ENCODE measurements around the gene GDPD3. TPM values are rescaled to one million over a fixed set of nuclear protein-coding genes. Genes with fewer than 3 reads are reported as not detected.

GDPD3 gene
- total RNA-seq, 2 donors from 2014 or later: 1.6 to 5.6 TPM

- Mint-ChIP-seq H3K9me3 (no peaks in the 10 kb centered on the region), H3K27me3 (no peaks in the 10 kb centered on the region), H3K27ac (peak overlapping the region in 1 of 2 donors; percentile 43), H3K4me1 (ENCODE audit: low read depth in 2 of 2) (peaks cover 15 to 31% of the 10 kb centered on the region in 2 donors), H3K36me3 (peaks cover 15% of the 10 kb centered on the region), H3K4me3 (no peak overlapping the region)
- DNase-seq (ENCODE audit: low spot score) (no peak), ATAC-seq (no peak)
Measured at GRCh38 chr16:30069611-30070462, 43.5 kb downstream of the GDPD3 start.

GRCh38 chr16:30068750-30069610, 44.4 kb downstream of the GDPD3 start:
- DNase-seq (ENCODE audit: low spot score) (no peak), ATAC-seq (no peak)
- Mint-ChIP-seq H3K9me3 (no peaks in the 10 kb centered on the region), H3K27ac (peak overlapping the region in 1 of 2 donors; percentile 66), H3K4me1 (ENCODE audit: low read depth in 2 of 2) (peaks cover 20 to 32% of the 10 kb centered on the region in 2 donors), H3K4me3 (no peak overlapping the region), H3K36me3 (peaks cover 15% of the 10 kb centered on the region), H3K27me3 (no peaks in the 10 kb centered on the region)

- ATAC-seq (no peak), DNase-seq (ENCODE audit: low spot score) (no peak)
- Mint-ChIP-seq H3K27me3 (no peaks in the 10 kb centered on the region), H3K4me3 (no peak overlapping the region), H3K4me1 (ENCODE audit: low read depth in 2 of 2) (peaks cover 25 to 38% of the 10 kb centered on the region in 2 donors), H3K36me3 (peaks cover 15% of the 10 kb centered on the region), H3K9me3 (no peaks in the 10 kb centered on the region), H3K27ac (peak overlapping the region in 1 of 2 donors; percentile 66)
Measured at GRCh38 chr16:30068333-30068732, 45.0 kb downstream of the GDPD3 start.

GRCh38 chr16:30067584-30067916, 45.8 kb downstream of the GDPD3 start:
- H3K27ac Mint-ChIP-seq: peak overlapping the region; percentile 98
- H3K27me3 Mint-ChIP-seq: no peaks in the 10 kb centered on the region
- peaks cover 15% of the 10 kb centered on the region for H3K36me3 Mint-ChIP-seq
- H3K4me3 Mint-ChIP-seq: peak overlapping the region; percentile 97
- ATAC-seq (no peak), DNase-seq (ENCODE audit: low spot score) (no peak)
- H3K9me3 Mint-ChIP-seq: no peaks in the 10 kb centered on the region
- peaks cover 25 to 38% of the 10 kb centered on the region in 2 donors for H3K4me1 Mint-ChIP-seq (ENCODE audit: low read depth in 2 of 2)

- ATAC-seq: no peak
- H3K4me3 Mint-ChIP-seq: peak overlapping the region; percentile 97
- peak overlapping the region; percentile 98 for H3K27ac Mint-ChIP-seq
- H3K9me3 Mint-ChIP-seq: no peaks in the 10 kb centered on the region
- no peaks in the 10 kb centered on the region for H3K27me3 Mint-ChIP-seq
- peaks cover 25 to 35% of the 10 kb centered on the region in 2 donors for H3K4me1 Mint-ChIP-seq (ENCODE audit: low read depth in 2 of 2)
- no peak for DNase-seq (ENCODE audit: low spot score)
- H3K36me3 Mint-ChIP-seq: peaks cover 12% of the 10 kb centered on the region
Measured at GRCh38 chr16:30066761-30067583, 46.4 kb downstream of the GDPD3 start.

- DNase-seq (ENCODE audit: low spot score) (peak; percentile 73), ATAC-seq (peak; percentile 1 to 19)
- H3K36me3 Mint-ChIP-seq: peaks cover 10% of the 10 kb centered on the region
- H3K4me1 Mint-ChIP-seq (ENCODE audit: low read depth in 2 of 2): peaks cover 25 to 35% of the 10 kb centered on the region in 2 donors
- H3K27me3 Mint-ChIP-seq: no peaks in the 10 kb centered on the region
- peak overlapping the region; percentile 98 for H3K27ac Mint-ChIP-seq
- H3K9me3 Mint-ChIP-seq: no peaks in the 10 kb centered on the region
- peak overlapping the region; percentile 97 for H3K4me3 Mint-ChIP-seq
Measured at GRCh38 chr16:30065943-30066760, 47.2 kb downstream of the GDPD3 start.

GRCh38 chr16:30065102-30065942, 48.0 kb downstream of the GDPD3 start, which contains the start of gene ALDOA:
ALDOA (plus strand) TSS chr16:30065760; CDS start chr16:30066898, 1,138 bp downstream.
- Mint-ChIP-seq H3K4me3 (peak within 1 kb of the TSS; percentile 97), H3K27me3 (no peaks in the 10 kb centered on the region), H3K9me3 (no peaks in the 10 kb centered on the region), H3K4me1 (ENCODE audit: low read depth in 2 of 2) (peaks cover 25 to 35% of the 10 kb centered on the region in 2 donors), H3K27ac (peak within 1 kb of the TSS; percentile 98), H3K36me3 (peaks cover 10% of the 10 kb centered on the region)
- DNase-seq (ENCODE audit: low spot score): peak; percentile 99
- ATAC-seq: peak; percentile 93 to 94

- H3K27ac Mint-ChIP-seq: peak overlapping the region; percentile 98
- peaks cover 10% of the 10 kb centered on the region for H3K36me3 Mint-ChIP-seq
- ATAC-seq: no peak
- peak overlapping the region; percentile 97 for H3K4me3 Mint-ChIP-seq
- peaks cover 25 to 31% of the 10 kb centered on the region in 2 donors for H3K4me1 Mint-ChIP-seq (ENCODE audit: low read depth in 2 of 2)
- H3K9me3 Mint-ChIP-seq: no peaks in the 10 kb centered on the region
- no peaks in the 10 kb centered on the region for H3K27me3 Mint-ChIP-seq
- no peak for DNase-seq (ENCODE audit: low spot score)
Measured at GRCh38 chr16:30064729-30065101, 48.6 kb downstream of the GDPD3 start.

GRCh38 chr16:30063893-30064728, 49.2 kb downstream of the GDPD3 start:
- H3K27ac Mint-ChIP-seq: peak overlapping the region; percentile 98
- H3K27me3 Mint-ChIP-seq: no peaks in the 10 kb centered on the region
- H3K9me3 Mint-ChIP-seq: no peaks in the 10 kb centered on the region

GRCh38 chr16:30063278-30063892, 50.0 kb downstream of the GDPD3 start:
- H3K4me3 Mint-ChIP-seq: peak overlapping the region; percentile 97
- H3K4me1 Mint-ChIP-seq (ENCODE audit: low read depth in 2 of 2): peaks cover 25% of the 10 kb centered on the region in 2 donors
- no peaks in the 10 kb centered on the region for H3K27me3 Mint-ChIP-seq
- no peaks in the 10 kb centered on the region for H3K9me3 Mint-ChIP-seq
- peaks cover 10% of the 10 kb centered on the region for H3K36me3 Mint-ChIP-seq
- ATAC-seq: no peak
- peak overlapping the region; percentile 98 for H3K27ac Mint-ChIP-seq
- DNase-seq (ENCODE audit: low spot score): no peak

More at GRCh38 chr16:30063893-30064728, 49.2 kb downstream of the GDPD3 start:
- H3K4me3 Mint-ChIP-seq: peak overlapping the region; percentile 97
- H3K36me3 Mint-ChIP-seq: peaks cover 10% of the 10 kb centered on the region
- H3K4me1 Mint-ChIP-seq (ENCODE audit: low read depth in 2 of 2): peaks cover 25 to 26% of the 10 kb centered on the region in 2 donors
- ATAC-seq: peak in 1 of 2 donors; percentile 43
- peak; percentile 74 for DNase-seq (ENCODE audit: low spot score)
